Neural progenitor cell (in vitro differentiated cells): ENCODE data around the gene CACNG5. TPM values are rescaled to one million over a fixed set of nuclear protein-coding genes. Genes with fewer than 3 reads are reported as not detected.

Experiments used
- DNase-seq: peaks from one replicate; pipeline ENCODE4 v3.0.0-alpha.2; 2016; ENCODE audit warnings: low spot score
- H2AFZ ChIP-seq: fragments of 200-600 bp; sonication (generic); replicated peaks from 2 replicates; pipeline ENCODE4 v1.6.1; 2016; ENCODE audit warnings: antibody characterized with exemption
- H3F3A ChIP-seq: fragments of 200-600 bp; sonication (generic); 2 replicates; pipeline ENCODE4 v1.6.1; 2016; ENCODE audit warnings: antibody characterized with exemption, low read depth
- H3K27ac ChIP-seq: fragments of 200-600 bp; sonication (generic); 2 replicates; pipeline ENCODE4 v1.5.1; 2016; ENCODE audit warnings: mild to moderate bottlenecking
- H3K27me3 ChIP-seq: fragments of 200-600 bp; sonication (generic); 2 replicates; pipeline ENCODE4 v1.6.1; 2016; ENCODE audit warnings: mild to moderate bottlenecking, moderate library complexity
- H3K36me3 ChIP-seq: fragments of 200-600 bp; sonication (generic); 2 replicates; pipeline ENCODE4 v1.5.1; 2016
- H3K4me1 ChIP-seq: fragments of 200-600 bp; sonication (generic); 2 replicates; pipeline ENCODE4 v1.6.1; 2016; ENCODE audit warnings: mixed run types
- H3K4me2 ChIP-seq: fragments of 200-600 bp; sonication (generic); 2 replicates; pipeline ENCODE4 v1.6.1; 2016
- H3K4me3 ChIP-seq: fragments of 200-600 bp; sonication (generic); 2 replicates; pipeline ENCODE4 v1.5.1; 2016
- H3K79me2 ChIP-seq: fragments of 200-600 bp; sonication (generic); 2 replicates; pipeline ENCODE4 v1.6.1; 2016; ENCODE audit warnings: low read depth
- H3K9ac ChIP-seq: fragments of 200-600 bp; sonication (generic); 2 replicates; pipeline ENCODE4 v1.6.1; 2016
- H3K9me3 ChIP-seq: fragments of 200-600 bp; sonication (generic); 2 replicates; pipeline ENCODE4 v1.5.1; 2016; ENCODE audit warnings: low read depth
- H4K20me1 ChIP-seq: fragments of 200-600 bp; sonication (generic); 2 replicates; pipeline ENCODE4 v1.6.1; 2016; ENCODE audit warnings: low read depth
- H3K27ac Mint-ChIP-seq: 3 replicates; pipeline ENCODE4 v1.8.0; 2021; ENCODE audit warnings: mixed read lengths
- H3K27me3 Mint-ChIP-seq: 2 replicates; pipeline ENCODE4 v1.8.0; 2022; ENCODE audit warnings: low read depth, mild to moderate bottlenecking, inconsistent platforms, moderate library complexity, mixed read lengths; ENCODE audit not compliant: insufficient read depth
- H3K36me3 Mint-ChIP-seq: 3 replicates; pipeline ENCODE4 v1.8.0; 2021; ENCODE audit warnings: mixed read lengths
- H3K4me1 Mint-ChIP-seq: 3 replicates; pipeline ENCODE4 v1.8.0; 2021; ENCODE audit warnings: mixed read lengths
- H3K4me3 Mint-ChIP-seq: 3 replicates; pipeline ENCODE4 v1.8.0; 2021; ENCODE audit warnings: mild to moderate bottlenecking, moderate library complexity, mixed read lengths
- H3K9me3 Mint-ChIP-seq: 3 replicates; pipeline ENCODE4 v1.8.0; 2020; ENCODE audit warnings: mixed read lengths
- CTCF ChIP-seq: fragments of 200-600 bp; sonication (generic); IDR thresholded peaks from 2 replicates; pipeline ENCODE4 v1.5.1; 2017; ENCODE audit warnings: antibody characterized with exemption, mild to moderate bottlenecking
- EZH2 ChIP-seq: fragments of 200-600 bp; sonication (generic); IDR thresholded peaks from 2 replicates; pipeline ENCODE4 v1.6.1; 2017; ENCODE audit warnings: antibody characterized with exemption, mild to moderate bottlenecking, moderate library complexity
- EZH2phosphoT487 ChIP-seq: fragments of 200-600 bp; sonication (generic); IDR thresholded peaks from 2 replicates; pipeline ENCODE4 v1.6.1; 2017; ENCODE audit warnings: antibody characterized with exemption
- microRNA counts: library from miRNA; unstranded; fragments of <30 nt; microRNA quantifications from one replicate; lab custom pipeline; 2016
- microRNA-seq: library from miRNA; unstranded; fragments of <30 nt; microRNA quantifications from one replicate; pipeline ENCODE4, GENCODE V29; 2016
- small RNA-seq: library from RNA; depleted of rRNA; stranded (forward); fragments of <200 nt; gene quantifications from one replicate; pipeline ENCODE3, GENCODE V24; 2015
- total RNA-seq: library from RNA; depleted of rRNA; stranded (reverse); fragments of >200 nt; gene quantifications from 2 replicates; pipeline ENCODE4 v1.2.3, GENCODE V29; 2015; ENCODE audit warnings: low replicate concordance

Gene CACNG5
- total RNA-seq, 1 donor from 2014 or later, result not detected

GRCh38 chr17:66930933-66931332, 96.0 kb downstream of the CACNG5 start:
- TF ChIP-seq EZH2phosphoT487 (no peak), EZH2 (no peak)
- Mint-ChIP-seq H3K36me3 (no peaks in the 10 kb centered on the region), H3K27ac (no peak overlapping the region), H3K4me3 (no peak overlapping the region), H3K4me1 (peaks cover 15% of the 10 kb centered on the region), H3K9me3 (peaks cover 9% of the 10 kb centered on the region), H3K27me3 (peaks cover 4% of the 10 kb centered on the region)
- Histone ChIP-seq H3K4me1 (peaks cover 8% of the 10 kb centered on the region), H3K36me3 (no peaks in the 10 kb centered on the region), H2AFZ (no peak overlapping the region), H3K4me2 (no peak overlapping the region), H3K27ac (no peak overlapping the region), H3K27me3 (no peaks in the 10 kb centered on the region), H3K9me3 (no peaks in the 10 kb centered on the region), H3F3A (peaks cover under 1% of the 10 kb centered on the region), H3K79me2 (no peaks in the 10 kb centered on the region), H4K20me1 (no peaks in the 10 kb centered on the region), H3K4me3 (no peak overlapping the region), H3K9ac (no peak overlapping the region)
- DNase-seq, result no peak

- Histone ChIP-seq H3K4me1 (no peaks in the 10 kb centered on the region), H3K79me2 (no peaks in the 10 kb centered on the region), H3K4me3 (no peak overlapping the region), H3K4me2 (no peak overlapping the region), H3K9ac (no peak overlapping the region), H3K9me3 (no peaks in the 10 kb centered on the region), H2AFZ (no peak overlapping the region), H3K36me3 (no peaks in the 10 kb centered on the region), H3K27me3 (no peaks in the 10 kb centered on the region), H4K20me1 (no peaks in the 10 kb centered on the region), H3F3A (no peaks in the 10 kb centered on the region), H3K27ac (no peak overlapping the region)
- Mint-ChIP-seq H3K4me3 (no peak overlapping the region), H3K9me3 (peaks cover 12% of the 10 kb centered on the region), H3K27me3 (peaks cover 2% of the 10 kb centered on the region), H3K27ac (no peak overlapping the region), H3K4me1 (peaks cover 10% of the 10 kb centered on the region), H3K36me3 (no peaks in the 10 kb centered on the region)
- TF ChIP-seq CTCF, result no peak
- no peak for TF ChIP-seq EZH2phosphoT487
- TF ChIP-seq EZH2, result no peak
- no peak for DNase-seq
These were observed 97.4 kb downstream of the CACNG5 start for GRCh38 chr17:66932311-66932710.

- DNase-seq, result no peak
- H3K9me3 Mint-ChIP-seq, result peaks cover 24% of the 10 kb centered on the region
- H3K4me3 Mint-ChIP-seq, result no peak overlapping the region
- Histone ChIP-seq H3K4me2 (no peak overlapping the region), H3F3A (no peaks in the 10 kb centered on the region), H3K36me3 (no peaks in the 10 kb centered on the region), H3K4me1 (no peaks in the 10 kb centered on the region), H3K27me3 (no peaks in the 10 kb centered on the region), H3K9ac (no peak overlapping the region), H3K27ac (no peak overlapping the region), H4K20me1 (no peaks in the 10 kb centered on the region), H2AFZ (no peak overlapping the region), H3K4me3 (no peak overlapping the region), H3K9me3 (no peaks in the 10 kb centered on the region), H3K79me2 (no peaks in the 10 kb centered on the region)
- no peaks in the 10 kb centered on the region for H3K36me3 Mint-ChIP-seq
- H3K27ac Mint-ChIP-seq, result no peak overlapping the region
- H3K4me1 Mint-ChIP-seq, result peaks cover 6% of the 10 kb centered on the region
- peaks cover 7% of the 10 kb centered on the region for H3K27me3 Mint-ChIP-seq
- TF ChIP-seq EZH2, result no peak
- no peak for TF ChIP-seq EZH2phosphoT487
- no peak for TF ChIP-seq CTCF
These were observed 99.1 kb downstream of the CACNG5 start for GRCh38 chr17:66934040-66934439.

MicroRNAs within 50 kb of the gene (microRNA counts, 767-probe panel; counts per million panel counts)
- microRNA hsa-miR-634 (lab: Ali Mortazavi, UCI), result 460 counts per million, percentile 90 among the panel's probes with 10 or more counts

Small RNA genes lying within 50 kb of the gene (microRNA-seq; reads per million reads assigned to microRNA genes)
- not detected for gene MIR634

Small RNA genes lying within 50 kb of the gene (small RNA-seq; reads per million reads assigned to genes)
- gene MIR634 (not detected), gene RNA5SP446 (not detected)

Other genes with a start within 250 kb of the CACNG5 start
- gene CACNG4, start 129.6 kb downstream of the CACNG5 start, total RNA-seq, result 0.34 and 1.2 TPM in 2 replicates
- not detected in 2 replicates for gene CACNG1, start 209.4 kb downstream of the CACNG5 start, total RNA-seq